Right lobe of liver (tissue), 4 donors: ENCODE results near the gene PARP3.

Experiments used
- POLR2A ChIP-seq: fragments of 450-650 bp; IDR thresholded peaks from one replicate; pipeline ENCODE4 v1.6.1; 2017; ENCODE audit warnings: antibody characterized with exemption, mild to moderate bottlenecking
- TF ChIP-seq, protein P1 (sequence below), 4 donors: fragments of 200-600 bp in 3 of 4; fragments of 450-650 bp in 1 of 4; IDR thresholded peaks; one replicate each; pipeline versions ENCODE4 v1.5.1 to v1.8.0; 2016 to 2022; ENCODE audit warnings: antibody characterized with exemption in 4 of 4, mild to moderate bottlenecking in 2 of 4
- donor health status: DM: no; HTN: no; CAD: no.
- donor health status: DM: no; HTN: no; CAD: no.
- donor health status: DM: no; HTN: yes; CAD: no.

DNA sequence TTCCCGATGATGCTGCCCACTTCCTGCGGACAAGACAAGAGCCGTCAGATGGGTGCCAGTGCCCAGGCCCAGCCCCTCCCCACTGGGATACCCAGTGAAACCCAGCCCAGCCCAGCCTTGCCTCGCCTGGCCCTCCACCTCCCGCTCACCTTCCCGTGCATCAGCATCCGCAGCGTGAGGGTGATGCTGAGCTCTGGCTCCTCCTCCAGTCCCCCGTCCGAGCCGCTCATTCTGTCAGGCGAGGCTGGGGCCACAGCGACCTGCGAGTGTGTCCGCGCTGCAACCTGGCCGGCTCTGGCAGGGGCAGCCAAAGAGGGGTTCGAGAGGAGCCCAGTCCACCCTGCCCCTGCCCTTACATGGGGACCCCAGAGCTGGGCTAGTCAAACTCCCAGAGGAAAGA, 18.8 kb downstream of the PARP3 start:
- TF ChIP-seq, protein P1, sequence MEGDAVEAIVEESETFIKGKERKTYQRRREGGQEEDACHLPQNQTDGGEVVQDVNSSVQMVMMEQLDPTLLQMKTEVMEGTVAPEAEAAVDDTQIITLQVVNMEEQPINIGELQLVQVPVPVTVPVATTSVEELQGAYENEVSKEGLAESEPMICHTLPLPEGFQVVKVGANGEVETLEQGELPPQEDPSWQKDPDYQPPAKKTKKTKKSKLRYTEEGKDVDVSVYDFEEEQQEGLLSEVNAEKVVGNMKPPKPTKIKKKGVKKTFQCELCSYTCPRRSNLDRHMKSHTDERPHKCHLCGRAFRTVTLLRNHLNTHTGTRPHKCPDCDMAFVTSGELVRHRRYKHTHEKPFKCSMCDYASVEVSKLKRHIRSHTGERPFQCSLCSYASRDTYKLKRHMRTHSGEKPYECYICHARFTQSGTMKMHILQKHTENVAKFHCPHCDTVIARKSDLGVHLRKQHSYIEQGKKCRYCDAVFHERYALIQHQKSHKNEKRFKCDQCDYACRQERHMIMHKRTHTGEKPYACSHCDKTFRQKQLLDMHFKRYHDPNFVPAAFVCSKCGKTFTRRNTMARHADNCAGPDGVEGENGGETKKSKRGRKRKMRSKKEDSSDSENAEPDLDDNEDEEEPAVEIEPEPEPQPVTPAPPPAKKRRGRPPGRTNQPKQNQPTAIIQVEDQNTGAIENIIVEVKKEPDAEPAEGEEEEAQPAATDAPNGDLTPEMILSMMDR (IDR thresholded peaks at IDR 0.05) = no peak
- TF ChIP-seq POLR2A = no peak
